ENCODE results near the gene ZCCHC17. TPM values are rescaled to one million over a fixed set of nuclear protein-coding genes. Genes with fewer than 3 reads are reported as not detected.

The ZCCHC17 gene
- total RNA-seq, 2 experiments from 2014 or later: 30.1 to 33.8 TPM

GRCh38 chr1:31398246-31398645, 101.4 kb downstream of the ZCCHC17 start:
- ChIA-PET POLR2A (no interaction called here), CTCF (ENCODE audit: unreplicated experiment) (interaction anchor here (0.7 kb wide), 1 partner anchor 31 kb away, joined by 3 read pairs; no protein-coding TSS in a partner anchor)
- TF ChIP-seq CTCF (conservative IDR thresholded peaks at IDR 0.05; ENCODE audit: low read length): no peak
- Histone ChIP-seq H3K4me1 (ENCODE audit: insufficient read depth, low read length, poor library complexity, severe bottlenecking) (peaks cover 14% of the 10 kb centered on the region), H2AFZ (ENCODE audit: low read length) (no peak overlapping the region), H3K79me2 (ENCODE audit: insufficient read depth, low read depth, low read length) (no peaks in the 10 kb centered on the region), H3K4me2 (ENCODE audit: low read length) (no peak overlapping the region), H3K4me3 (ENCODE audit: low read depth, low read length, poor library complexity, severe bottlenecking) (no peak overlapping the region), H3K9me3 (ENCODE audit: low read length) (no peaks in the 10 kb centered on the region), H3K27ac (ENCODE audit: low read depth, low read length, poor library complexity, severe bottlenecking) (no peak overlapping the region), H4K20me1 (ENCODE audit: insufficient read depth, low read length) (no peaks in the 10 kb centered on the region), H3K36me3 (ENCODE audit: insufficient read depth, low read length) (no peaks in the 10 kb centered on the region), H3K9me2 (ENCODE audit: insufficient read depth, low read length) (no peaks in the 10 kb centered on the region)
- no TSS peak for BruUV-seq (replicated peaks)
- DNase-seq (ENCODE audit: low spot score): no peak
- intact Hi-C loops (cut with micrococcal nuclease; ENCODE audit: unreplicated experiment): no loop called here

GRCh38 chr1:31399976-31400375, 103.1 kb downstream of the ZCCHC17 start:
- Histone ChIP-seq H3K4me3 (ENCODE audit: low read depth, low read length, poor library complexity, severe bottlenecking) (no peak overlapping the region), H3K9me3 (ENCODE audit: low read length) (no peaks in the 10 kb centered on the region), H3K79me2 (ENCODE audit: insufficient read depth, low read depth, low read length) (no peaks in the 10 kb centered on the region), H4K20me1 (ENCODE audit: insufficient read depth, low read length) (no peaks in the 10 kb centered on the region), H3K36me3 (ENCODE audit: insufficient read depth, low read length) (no peaks in the 10 kb centered on the region), H3K4me1 (ENCODE audit: insufficient read depth, low read length, poor library complexity, severe bottlenecking) (peaks cover 1% of the 10 kb centered on the region), H3K9me2 (ENCODE audit: insufficient read depth, low read length) (no peaks in the 10 kb centered on the region), H2AFZ (ENCODE audit: low read length) (no peak overlapping the region), H3K27ac (ENCODE audit: low read depth, low read length, poor library complexity, severe bottlenecking) (no peak overlapping the region), H3K4me2 (ENCODE audit: low read length) (0 out of 2 replicates have a peak overlapping the region, but pooled peaks have one; percentile 3)
- TF ChIP-seq CTCF (conservative IDR thresholded peaks at IDR 0.05; ENCODE audit: low read length) (no peak), EZH2phosphoT487 (IDR thresholded peaks at IDR 0.05; ENCODE audit: borderline replicate concordance, low read depth, low read length) (no peak)
- ChIA-PET POLR2A (no interaction called here), CTCF (ENCODE audit: unreplicated experiment) (no interaction called here)
- no TSS peak for BruUV-seq (replicated peaks)
- DNase-seq (ENCODE audit: low spot score): no peak
- intact Hi-C loops (cut with micrococcal nuclease; ENCODE audit: unreplicated experiment): no loop called here

GRCh38 chr1:31400393-31400792, 103.6 kb downstream of the ZCCHC17 start:
- Histone ChIP-seq H2AFZ (ENCODE audit: low read length) (no peak overlapping the region), H3K4me2 (ENCODE audit: low read length) (0 out of 2 replicates have a peak overlapping the region, but pooled peaks have one; percentile 3), H3K9me2 (ENCODE audit: insufficient read depth, low read length) (no peaks in the 10 kb centered on the region), H3K79me2 (ENCODE audit: insufficient read depth, low read depth, low read length) (no peaks in the 10 kb centered on the region), H3K9me3 (ENCODE audit: low read length) (no peaks in the 10 kb centered on the region), H4K20me1 (ENCODE audit: insufficient read depth, low read length) (no peaks in the 10 kb centered on the region), H3K27ac (ENCODE audit: low read depth, low read length, poor library complexity, severe bottlenecking) (no peak overlapping the region), H3K4me1 (ENCODE audit: insufficient read depth, low read length, poor library complexity, severe bottlenecking) (no peaks in the 10 kb centered on the region), H3K4me3 (ENCODE audit: low read depth, low read length, poor library complexity, severe bottlenecking) (no peak overlapping the region), H3K36me3 (ENCODE audit: insufficient read depth, low read length) (no peaks in the 10 kb centered on the region)
- DNase-seq (ENCODE audit: low spot score): no peak
- ChIA-PET CTCF (ENCODE audit: unreplicated experiment) (no interaction called here), POLR2A (no interaction called here)
- BruUV-seq (replicated peaks): no TSS peak
- TF ChIP-seq EZH2phosphoT487 (IDR thresholded peaks at IDR 0.05; ENCODE audit: borderline replicate concordance, low read depth, low read length): no peak
- no peak for TF ChIP-seq CTCF (conservative IDR thresholded peaks at IDR 0.05; ENCODE audit: low read length)
- intact Hi-C loops (cut with micrococcal nuclease; ENCODE audit: unreplicated experiment): no loop called here

All from OCI-LY7 (cell line).